GM19238 (cell line): ENCODE data around the gene MIGA1.
"Not testable (repeated sequence)": the region's sequence is repeated elsewhere in the genome, so short reads cannot be mapped to it uniquely, and the experiment has no call there.

Experiments used
- DNase-seq: peaks from one replicate; pipeline ENCODE4 v3.0.0; 2011; ENCODE audit warnings: low spot score; ENCODE audit not compliant: insufficient read length

Gene MIGA1

DNA sequence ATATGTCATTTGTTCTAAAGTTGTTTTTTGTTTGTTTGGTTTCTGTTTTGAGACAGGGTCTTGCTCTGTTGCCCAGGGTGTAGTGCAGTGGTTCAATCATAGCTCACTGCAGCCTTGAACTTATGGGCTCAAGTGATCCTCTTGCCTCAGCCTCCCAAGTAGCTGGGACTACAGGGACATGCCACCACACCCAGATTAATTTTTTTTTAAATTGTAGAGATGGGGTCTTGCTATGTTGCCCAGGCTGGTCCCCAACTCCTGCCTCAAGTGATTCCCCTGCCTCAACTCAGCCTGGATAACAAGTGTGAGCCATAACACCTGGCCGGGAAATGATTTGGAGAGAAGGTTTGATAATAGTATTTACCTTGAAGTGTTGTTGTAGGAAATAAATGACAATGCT lies 127.2 kb downstream of the MIGA1 start:
- DNase-seq, result no peak

GRCh38 chr1:77910116-77910515 lies 130.7 kb downstream of the MIGA1 start:
- DNase-seq, result no peak

GRCh38 chr1:77918918-77919317 lies 139.5 kb downstream of the MIGA1 start:
- DNase-seq, result not testable (repeated sequence)

GRCh38 chr1:77925518-77925917 lies 146.1 kb downstream of the MIGA1 start:
- DNase-seq, result no peak

- DNase-seq, result no peak
Observed at GRCh38 chr1:77925956-77926355, 146.5 kb downstream of the MIGA1 start.

DNA sequence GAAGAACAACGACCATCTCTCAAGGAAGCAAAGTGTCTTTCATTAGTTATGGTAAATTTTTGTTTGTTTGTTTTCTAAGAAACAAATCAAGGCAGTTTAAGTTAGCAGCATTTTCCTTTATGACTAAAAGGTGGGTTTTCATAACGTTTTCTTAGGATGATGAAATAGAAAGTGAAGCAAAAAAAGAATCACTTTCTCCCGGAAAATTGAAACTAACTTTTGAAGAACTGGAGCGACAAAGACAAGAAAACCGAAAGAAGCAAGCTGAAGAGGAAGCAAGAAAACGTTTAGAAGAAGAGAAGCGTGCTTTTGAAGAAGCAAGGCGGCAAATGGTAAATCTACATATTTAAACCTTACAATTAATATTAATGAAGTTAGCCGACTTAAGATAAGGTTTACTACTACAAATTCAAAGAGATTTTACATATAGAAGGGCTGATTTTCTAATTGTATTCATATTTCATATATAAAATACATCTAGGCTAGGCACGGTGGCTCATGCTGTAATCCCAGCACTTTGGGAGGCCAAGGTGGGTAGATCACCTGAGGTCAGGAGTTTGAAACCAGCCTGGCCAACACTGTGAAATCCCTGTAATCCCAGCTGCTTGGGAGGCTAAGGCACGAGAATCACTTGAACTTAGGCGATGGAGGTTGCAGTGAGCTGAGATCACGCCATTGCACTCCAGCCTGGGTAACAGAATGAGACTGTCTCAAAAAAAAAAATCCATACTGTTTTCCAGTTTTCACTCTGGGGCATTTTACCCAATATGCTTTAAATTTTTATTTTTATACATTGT lies 147.3 kb downstream of the MIGA1 start:
- no peak for DNase-seq

DNA sequence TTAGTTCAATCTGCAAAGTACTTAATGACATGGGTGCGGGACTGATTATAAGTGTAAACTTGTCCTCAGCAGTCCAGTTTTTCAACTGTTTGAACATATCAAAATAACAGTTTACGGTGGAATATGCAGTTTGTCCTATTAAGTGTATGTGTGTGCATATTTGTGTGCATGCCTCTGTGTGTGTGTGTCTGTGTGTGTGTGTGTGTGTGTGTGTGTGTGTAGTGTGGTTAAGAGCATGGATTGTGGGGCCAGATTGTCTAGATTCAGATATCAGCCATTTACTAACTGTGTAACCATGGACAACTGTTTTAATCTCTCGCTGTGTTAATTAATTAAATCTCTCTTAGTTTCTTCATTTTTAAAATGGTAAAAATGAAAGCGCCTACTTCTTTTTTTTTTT lies 148.0 kb downstream of the MIGA1 start:
- no peak for DNase-seq
